OCI-LY3 (cell line): ENCODE results near the gene TTC21A.

Experiments used
- EZH2phosphoT487 ChIP-seq: fragments of 200-600 bp; shearing (Covaris generic); IDR thresholded peaks from 2 replicates; pipeline ENCODE4 v1.6.1; 2018; ENCODE audit warnings: antibody characterized with exemption, mixed run types, low read depth
- TF ChIP-seq, protein P1 (sequence below): fragments of 200-600, 300-600 bp; sonication (generic); IDR thresholded peaks from 2 replicates; pipeline ENCODE4 v1.5.1; 2014; ENCODE audit warnings: antibody characterized with exemption, low read length, low read depth

DNA sequence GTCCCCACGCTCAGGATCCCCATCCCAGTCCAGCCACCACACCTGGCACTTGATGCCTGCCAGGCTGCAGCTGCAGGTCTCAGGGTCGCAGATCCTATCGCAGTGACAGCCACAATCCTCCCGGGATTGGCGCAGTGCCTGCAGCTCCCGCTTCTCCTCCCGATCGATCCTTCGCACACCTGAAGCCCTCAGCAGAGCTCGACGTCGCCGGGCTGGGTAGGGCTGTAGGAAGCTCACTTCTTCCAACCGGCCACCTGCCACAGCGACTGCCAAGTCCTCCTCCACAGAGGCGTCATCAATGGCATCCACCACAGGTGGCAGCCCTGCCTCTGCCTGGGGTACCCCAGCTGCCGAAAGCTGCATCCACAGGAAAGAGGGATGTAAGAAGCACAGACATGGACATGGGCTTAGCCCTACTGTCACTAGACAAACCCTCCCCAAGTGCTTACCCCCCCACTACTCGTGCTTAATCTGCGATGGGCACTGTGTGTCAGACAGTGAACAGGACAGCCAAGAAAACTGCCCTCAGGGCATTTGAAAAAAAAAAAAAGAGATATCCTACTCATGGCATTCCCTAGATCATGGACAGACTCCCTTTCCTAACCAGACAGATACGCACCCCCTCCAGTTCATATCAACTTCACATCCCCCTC is 36.7 kb downstream of the TTC21A start:
- TF ChIP-seq, protein P1, sequence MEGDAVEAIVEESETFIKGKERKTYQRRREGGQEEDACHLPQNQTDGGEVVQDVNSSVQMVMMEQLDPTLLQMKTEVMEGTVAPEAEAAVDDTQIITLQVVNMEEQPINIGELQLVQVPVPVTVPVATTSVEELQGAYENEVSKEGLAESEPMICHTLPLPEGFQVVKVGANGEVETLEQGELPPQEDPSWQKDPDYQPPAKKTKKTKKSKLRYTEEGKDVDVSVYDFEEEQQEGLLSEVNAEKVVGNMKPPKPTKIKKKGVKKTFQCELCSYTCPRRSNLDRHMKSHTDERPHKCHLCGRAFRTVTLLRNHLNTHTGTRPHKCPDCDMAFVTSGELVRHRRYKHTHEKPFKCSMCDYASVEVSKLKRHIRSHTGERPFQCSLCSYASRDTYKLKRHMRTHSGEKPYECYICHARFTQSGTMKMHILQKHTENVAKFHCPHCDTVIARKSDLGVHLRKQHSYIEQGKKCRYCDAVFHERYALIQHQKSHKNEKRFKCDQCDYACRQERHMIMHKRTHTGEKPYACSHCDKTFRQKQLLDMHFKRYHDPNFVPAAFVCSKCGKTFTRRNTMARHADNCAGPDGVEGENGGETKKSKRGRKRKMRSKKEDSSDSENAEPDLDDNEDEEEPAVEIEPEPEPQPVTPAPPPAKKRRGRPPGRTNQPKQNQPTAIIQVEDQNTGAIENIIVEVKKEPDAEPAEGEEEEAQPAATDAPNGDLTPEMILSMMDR: no peak
- TF ChIP-seq EZH2phosphoT487: no peak
